Vagina (tissue), 2 donors: ENCODE measurements around the gene GPI. TPM values are rescaled to one million over a fixed set of nuclear protein-coding genes. Genes with fewer than 3 reads are reported as not detected.

Experiments used
- DNase-seq, 2 donors: peaks; one replicate each; pipeline ENCODE4 v3.0.0-alpha.2; 2017; ENCODE audit errors: extremely low spot score in 2 of 2
- H3K27ac ChIP-seq: fragments of 200-600 bp; sonication (generic); one replicate; pipeline ENCODE4 v1.5.1; 2019
- H3K27me3 ChIP-seq: fragments of 200-600 bp; sonication (generic); one replicate; pipeline ENCODE4 v1.5.1; 2019
- H3K36me3 ChIP-seq, 2 donors: fragments of 200-600 bp; sonication (generic); one replicate each; pipeline ENCODE4 v1.5.1; 2017 to 2019
- H3K4me1 ChIP-seq: fragments of 200-600 bp; sonication (generic); one replicate; pipeline ENCODE4 v1.5.1; 2019
- H3K4me3 ChIP-seq, 2 donors: fragments of 200-600 bp; sonication (generic); 1 replicate in 1 of 2; 2 replicates in 1 of 2; pipeline ENCODE4 v1.5.1; 2016 to 2019
- H3K9me3 ChIP-seq: fragments of 200-600 bp; sonication (generic); one replicate; pipeline ENCODE4 v1.5.1; 2019
- CTCF ChIP-seq, 3 experiments: fragments of 450-650 bp in 2 of 3; fragments of 200-600 bp in 1 of 3; sonication (generic) in 1 of 3; IDR thresholded peaks; one replicate each; pipeline ENCODE4 v1.5.1; 2017 to 2019; ENCODE audit warnings: antibody characterized with exemption in 3 of 3, mild to moderate bottlenecking in 2 of 3, moderate library complexity in 2 of 3
- POLR2A ChIP-seq, 2 donors: fragments of 450-650 bp; IDR thresholded peaks; one replicate each; pipeline ENCODE4 v1.6.1; 2017; ENCODE audit warnings: antibody characterized with exemption in 2 of 2, mild to moderate bottlenecking in 2 of 2, moderate library complexity in 2 of 2
- POLR2AphosphoS5 ChIP-seq, 2 donors: sonication (generic); formaldehyde crosslinking; IDR thresholded peaks; one replicate each; pipeline ENCODE4 v1.9.0; 2017; ENCODE audit warnings: antibody characterized with exemption in 2 of 2, mild to moderate bottlenecking in 2 of 2, low read depth in 1 of 2; ENCODE audit not compliant: insufficient read depth in 1 of 2
- intact Hi-C: fragments of 100-400 bp; cut with DNase I; formaldehyde crosslinking; loops from one replicate; pipeline ENCODE4 v1.15.1; 2023
- total RNA-seq: library from RNA; depleted of rRNA; stranded (reverse); fragments of >200 nt; gene quantifications from one replicate; pipeline ENCODE4 v1.2.3, GENCODE V29; 2016

The GPI gene
- total RNA-seq, 1 donor from 2014 or later: 201 TPM

GRCh38 chr19:34418300-34418699 is 53.3 kb downstream of the GPI start:
- H3K36me3 ChIP-seq: peaks cover 0 to 14% of the 10 kb centered on the region in 2 donors
- no peak for DNase-seq
- no peaks in the 10 kb centered on the region for H3K9me3 ChIP-seq
- no peak overlapping the region for H3K4me3 ChIP-seq
- intact Hi-C loops: no loop called here
- TF ChIP-seq CTCF (IDR thresholded peaks at IDR 0.05) (no peak), POLR2A (IDR thresholded peaks at IDR 0.05) (no peak), POLR2AphosphoS5 (IDR thresholded peaks at IDR 0.05; ENCODE audit: insufficient read depth in 1 of 2, low read depth in 1 of 2) (no peak)
- H3K27ac ChIP-seq: no peak overlapping the region
- no peaks in the 10 kb centered on the region for H3K4me1 ChIP-seq
- no peaks in the 10 kb centered on the region for H3K27me3 ChIP-seq

GRCh38 chr19:34426096-34426661 is 61.2 kb downstream of the GPI start:
- Histone ChIP-seq H3K4me1 (peaks cover 31% of the 10 kb centered on the region), H3K9me3 (no peaks in the 10 kb centered on the region), H3K4me3 (no peak overlapping the region), H3K27ac (no peak overlapping the region), H3K27me3 (no peaks in the 10 kb centered on the region), H3K36me3 (peaks cover 0 to 10% of the 10 kb centered on the region in 2 donors)
- no peak for DNase-seq
- TF ChIP-seq CTCF (IDR thresholded peaks at IDR 0.05) (no peak), POLR2A (IDR thresholded peaks at IDR 0.05) (no peak), POLR2AphosphoS5 (IDR thresholded peaks at IDR 0.05; ENCODE audit: insufficient read depth in 1 of 2, low read depth in 1 of 2) (no peak)
- intact Hi-C loops: no loop called here

- Histone ChIP-seq H3K4me1 (peaks cover 51% of the 10 kb centered on the region), H3K36me3 (peaks cover 0 to 2% of the 10 kb centered on the region in 2 donors), H3K27ac (peak overlapping the region; percentile 88), H3K9me3 (no peaks in the 10 kb centered on the region), H3K4me3 (peak overlapping the region; percentile 88 to 95), H3K27me3 (no peaks in the 10 kb centered on the region)
- TF ChIP-seq POLR2A (IDR thresholded peaks at IDR 0.05) (no peak), POLR2AphosphoS5 (IDR thresholded peaks at IDR 0.05; ENCODE audit: insufficient read depth in 1 of 2, low read depth in 1 of 2) (no peak), CTCF (IDR thresholded peaks at IDR 0.05) (no peak)
- DNase-seq: no peak
- intact Hi-C loops: no loop called here
Measured at GRCh38 chr19:34428549-34429285, 63.7 kb downstream of the GPI start.

- TF ChIP-seq POLR2A (IDR thresholded peaks at IDR 0.05) (no peak), CTCF (IDR thresholded peaks at IDR 0.05) (no peak), POLR2AphosphoS5 (IDR thresholded peaks at IDR 0.05; ENCODE audit: insufficient read depth in 1 of 2, low read depth in 1 of 2) (no peak)
- H3K27ac ChIP-seq: peak overlapping the region; percentile 88
- intact Hi-C loops: no loop called here
- H3K4me3 ChIP-seq: peak overlapping the region; percentile 88 to 95
- DNase-seq: no peak
- H3K9me3 ChIP-seq: no peaks in the 10 kb centered on the region
- H3K4me1 ChIP-seq: peaks cover 51% of the 10 kb centered on the region
- H3K27me3 ChIP-seq: no peaks in the 10 kb centered on the region
- peaks cover 0 to 9% of the 10 kb centered on the region in 2 donors for H3K36me3 ChIP-seq
Measured at GRCh38 chr19:34429553-34429952, 64.6 kb downstream of the GPI start.
